ENCODE data around the gene PML.
"Not testable (repeated sequence)": the region's sequence is repeated elsewhere in the genome, so short reads cannot be mapped to it uniquely, and the experiment has no call there.

The PML gene

DNA sequence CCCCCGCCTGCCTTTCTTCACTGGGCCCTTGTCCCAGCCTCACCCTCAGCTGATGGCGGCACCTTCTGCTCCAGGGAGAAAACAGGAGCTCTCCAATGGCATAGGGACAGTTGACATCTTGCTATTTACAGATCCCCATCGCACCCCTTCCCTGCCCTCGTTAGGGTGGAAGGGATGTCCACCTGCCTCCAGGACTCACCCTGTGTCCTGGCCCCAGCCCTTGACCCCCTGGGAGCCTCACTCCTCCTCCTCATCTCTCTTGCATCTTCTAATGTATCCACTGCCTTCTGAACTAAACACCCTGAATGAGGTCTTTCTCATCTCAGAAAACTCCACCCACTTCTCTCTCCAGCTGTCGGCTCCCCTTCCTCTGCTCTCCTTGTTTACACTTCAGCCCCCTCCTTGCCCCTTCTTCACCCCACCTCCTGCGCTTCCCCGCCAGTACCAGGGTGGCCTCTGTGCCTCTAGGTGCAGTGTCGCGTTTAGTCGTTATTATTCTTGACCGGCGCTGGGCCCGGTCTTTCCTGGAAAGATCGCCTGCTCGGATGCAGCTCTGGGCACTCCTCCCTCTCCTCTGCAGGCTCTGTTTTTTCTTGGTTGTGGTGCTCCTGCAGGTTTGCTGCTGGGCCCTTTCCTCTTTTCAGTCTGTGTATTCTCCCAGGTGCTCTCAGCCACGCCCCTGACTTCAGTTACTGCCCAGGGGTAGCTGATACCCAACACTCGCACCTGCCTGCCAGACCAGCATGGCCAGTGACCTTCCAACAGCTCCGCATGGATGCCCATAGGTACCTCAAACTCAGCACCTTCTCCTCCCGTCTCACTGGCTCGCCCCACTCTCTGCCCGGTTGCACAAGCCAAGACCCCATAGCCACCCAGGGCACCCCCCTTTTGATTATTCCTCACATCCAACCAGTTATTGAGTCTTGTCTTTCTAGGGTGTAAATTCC lies 42.9 kb downstream of the PML start:
- in situ Hi-C loops (cut with MboI; ENCODE audit: low sequenced_read_pairs) = no loop called here

DNA sequence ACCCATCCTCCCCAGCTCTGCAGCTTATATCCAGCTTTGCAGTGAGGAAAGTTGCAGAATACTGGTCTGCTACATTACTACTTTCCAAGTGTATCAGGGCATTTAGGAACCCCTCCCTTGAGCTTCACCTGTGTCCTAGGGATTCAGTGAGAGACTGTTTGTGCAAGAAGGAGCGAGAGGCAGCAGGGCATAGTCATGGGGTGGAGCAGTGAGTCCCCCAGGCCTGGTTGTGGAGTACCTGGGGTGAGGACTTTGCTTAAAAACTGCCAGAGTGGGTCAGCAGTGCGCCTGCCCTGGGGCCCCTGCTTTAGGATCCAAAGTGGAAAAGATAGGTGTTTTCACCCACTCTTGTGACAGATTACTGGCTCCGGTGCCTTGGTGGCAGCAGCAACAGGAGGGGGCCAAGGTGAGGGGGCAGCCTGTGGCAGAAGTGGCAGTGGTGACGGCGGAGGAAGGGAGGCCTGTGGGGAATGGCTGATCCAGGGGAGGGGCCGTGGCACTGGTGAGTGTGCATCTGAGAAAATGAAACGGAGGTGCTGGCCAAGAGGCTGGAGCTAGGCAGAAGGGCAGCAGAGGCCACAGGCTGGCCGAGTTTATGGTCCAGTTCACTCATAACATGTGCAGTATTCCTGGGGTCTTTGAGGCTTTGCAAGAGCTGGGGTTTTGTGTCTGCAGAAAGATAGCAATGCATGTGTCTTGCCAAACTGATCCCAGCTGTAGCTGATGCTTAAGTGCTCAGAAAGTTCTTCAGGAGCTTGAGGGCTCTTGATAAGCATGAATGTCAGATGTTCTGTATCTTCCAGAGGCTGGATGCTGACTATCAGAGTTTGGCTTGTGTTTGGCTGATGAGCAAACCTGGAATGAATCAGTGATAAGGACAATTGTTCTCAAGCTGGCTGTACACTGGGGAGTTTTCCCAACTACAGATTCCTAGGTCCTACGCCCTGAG lies 44.5 kb downstream of the PML start:
- in situ Hi-C loops (cut with MboI; ENCODE audit: low sequenced_read_pairs) = no loop called here

DNA sequence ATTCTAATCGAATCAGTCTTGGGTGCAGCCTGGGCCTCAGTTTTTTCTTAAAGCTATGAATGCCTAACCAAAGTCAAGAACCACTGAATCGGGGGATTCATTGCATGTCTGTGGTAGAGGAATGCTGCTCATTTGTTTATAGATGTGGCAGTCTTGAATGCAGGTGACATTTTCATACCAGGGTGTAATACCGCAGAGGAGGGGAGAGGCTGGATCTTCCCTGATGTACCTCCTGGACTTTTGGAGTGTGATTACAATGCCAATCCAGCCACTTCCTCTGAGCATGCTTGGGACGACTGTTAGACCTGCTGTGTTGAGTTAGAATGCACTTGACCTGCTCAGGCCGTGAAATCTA lies 45.1 kb downstream of the PML start:
- in situ Hi-C loops (cut with MboI; ENCODE audit: low sequenced_read_pairs) = no loop called here

DNA sequence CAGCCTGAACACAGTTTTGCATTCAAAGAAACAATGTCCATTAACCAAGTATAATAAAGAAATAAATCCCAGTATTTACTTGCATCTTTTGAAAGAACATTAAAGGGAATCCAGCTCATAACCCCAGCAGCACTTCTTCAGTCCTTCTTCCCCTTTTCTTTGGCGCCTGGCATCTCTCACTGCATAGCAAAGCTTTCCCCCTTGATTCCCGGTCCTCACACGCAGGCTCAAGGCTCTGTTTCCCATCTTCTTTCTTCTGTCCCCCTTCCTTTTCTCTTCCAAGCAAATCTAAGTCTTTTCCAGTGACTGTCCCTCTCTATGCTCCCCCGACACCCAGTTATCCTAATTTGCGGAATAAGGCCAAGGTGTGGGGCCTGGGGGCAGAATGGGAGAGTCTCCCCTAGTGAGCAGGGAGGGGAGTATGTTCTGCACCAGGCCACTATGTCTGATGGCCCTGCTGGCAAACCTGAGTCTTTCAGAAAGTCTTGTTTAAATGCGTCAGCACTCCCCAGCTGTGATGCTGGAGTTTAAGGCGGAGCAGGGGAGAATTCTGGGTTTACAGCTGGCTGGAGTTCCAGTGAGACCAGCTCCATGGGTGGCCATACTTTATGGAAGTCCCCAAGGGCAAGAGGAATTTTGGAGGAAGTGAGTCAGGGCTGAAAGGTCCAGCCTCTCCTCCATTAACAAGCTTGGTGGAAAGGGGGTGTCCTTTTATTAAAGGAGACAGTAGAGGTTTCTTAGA lies 45.8 kb downstream of the PML start:
- in situ Hi-C loops (cut with MboI; ENCODE audit: low sequenced_read_pairs) = no loop called here

DNA sequence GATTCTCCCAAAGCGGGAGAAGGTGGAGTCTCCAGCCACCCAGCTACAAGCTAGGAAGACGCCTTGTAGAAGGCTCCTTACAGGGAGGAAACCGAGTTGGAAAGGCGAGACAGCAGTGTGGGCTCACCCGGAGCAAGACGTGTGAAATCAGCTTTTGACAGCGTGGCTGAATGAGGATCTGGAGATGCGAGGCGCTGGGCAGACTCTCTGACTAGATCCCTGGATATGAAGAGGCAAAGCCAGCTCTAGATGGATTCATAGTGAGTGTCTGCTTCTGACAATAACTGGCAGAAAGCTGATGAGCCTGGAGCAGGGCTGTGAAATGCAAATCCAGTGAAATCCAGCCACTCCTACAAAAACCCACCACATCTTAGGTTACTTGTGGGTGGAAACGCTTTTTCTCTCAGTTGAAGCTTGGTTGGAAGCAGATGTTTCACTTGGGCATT lies 46.8 kb downstream of the PML start:
- in situ Hi-C loops (cut with MboI; ENCODE audit: low sequenced_read_pairs) = no loop called here

DNA sequence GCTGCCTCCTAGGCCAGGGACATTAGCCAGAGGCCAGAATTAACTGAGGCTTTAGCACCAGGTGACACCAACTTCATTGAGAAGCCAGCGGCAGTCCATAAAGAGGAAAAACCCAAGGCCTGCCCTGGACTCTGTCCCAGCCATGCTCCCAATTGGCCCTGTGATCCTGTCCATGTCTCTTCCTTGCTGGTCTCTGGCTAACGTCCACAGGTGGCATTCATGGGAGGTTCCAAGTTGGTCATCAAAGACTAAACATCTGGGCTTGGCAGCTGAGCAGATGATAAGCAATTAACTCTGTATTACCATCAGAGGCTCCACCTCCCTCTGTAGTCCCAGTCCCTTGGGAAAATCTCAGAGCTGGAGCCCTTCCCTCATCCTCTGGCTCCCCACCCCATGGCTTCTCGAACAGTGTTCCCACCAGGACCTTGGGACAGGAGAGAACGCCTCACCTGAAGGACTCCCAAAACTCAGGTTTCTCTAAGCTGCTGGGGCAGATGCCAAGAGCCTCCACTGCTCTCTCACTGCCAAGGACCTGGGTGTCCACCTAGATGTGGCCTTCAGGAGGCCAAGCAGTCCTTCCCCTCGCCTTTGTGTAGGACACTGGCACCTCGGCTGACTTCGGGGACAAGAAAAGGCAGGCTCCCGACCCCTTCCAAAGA lies 47.4 kb downstream of the PML start:
- in situ Hi-C loops (cut with MboI; ENCODE audit: low sequenced_read_pairs) = no loop called here

DNA sequence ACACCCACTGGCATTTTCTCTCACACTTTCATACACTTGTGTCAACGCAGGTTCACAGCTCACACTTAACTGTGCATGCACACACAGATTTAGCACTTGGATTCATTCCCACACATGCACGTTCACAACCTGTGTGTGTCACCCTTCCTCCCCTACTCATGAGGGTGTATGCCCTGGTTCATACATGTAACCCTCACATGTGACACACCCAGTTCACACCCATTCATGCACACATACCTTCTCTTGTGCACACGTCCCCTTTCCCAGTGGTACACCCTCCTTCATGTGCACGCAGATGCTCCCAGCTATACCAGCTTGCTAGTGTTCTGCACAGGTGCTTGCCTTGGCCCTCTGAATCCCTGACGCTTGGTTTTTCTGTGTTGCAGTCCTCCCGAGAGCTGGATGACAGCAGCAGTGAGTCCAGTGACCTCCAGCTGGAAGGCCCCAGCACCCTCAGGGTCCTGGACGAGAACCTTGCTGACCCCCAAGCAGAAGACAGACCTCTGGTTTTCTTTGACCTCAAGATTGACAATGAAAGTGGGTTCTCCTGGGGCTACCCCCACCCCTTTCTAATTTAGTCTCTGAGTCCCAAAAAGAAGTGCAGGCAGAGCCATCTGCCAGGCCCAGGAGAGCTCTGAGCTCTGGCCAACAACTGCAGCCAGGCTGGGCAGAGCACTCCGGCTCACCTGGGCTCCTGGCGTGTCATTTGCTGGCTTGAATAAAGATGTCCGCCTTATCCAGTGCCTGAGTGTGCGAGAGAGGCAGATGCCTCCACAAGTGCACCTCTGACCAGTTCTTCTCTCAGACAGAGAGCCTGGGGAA lies 48.3 kb downstream of the PML start:
- in situ Hi-C loops (cut with MboI; ENCODE audit: low sequenced_read_pairs) = no loop called here

DNA sequence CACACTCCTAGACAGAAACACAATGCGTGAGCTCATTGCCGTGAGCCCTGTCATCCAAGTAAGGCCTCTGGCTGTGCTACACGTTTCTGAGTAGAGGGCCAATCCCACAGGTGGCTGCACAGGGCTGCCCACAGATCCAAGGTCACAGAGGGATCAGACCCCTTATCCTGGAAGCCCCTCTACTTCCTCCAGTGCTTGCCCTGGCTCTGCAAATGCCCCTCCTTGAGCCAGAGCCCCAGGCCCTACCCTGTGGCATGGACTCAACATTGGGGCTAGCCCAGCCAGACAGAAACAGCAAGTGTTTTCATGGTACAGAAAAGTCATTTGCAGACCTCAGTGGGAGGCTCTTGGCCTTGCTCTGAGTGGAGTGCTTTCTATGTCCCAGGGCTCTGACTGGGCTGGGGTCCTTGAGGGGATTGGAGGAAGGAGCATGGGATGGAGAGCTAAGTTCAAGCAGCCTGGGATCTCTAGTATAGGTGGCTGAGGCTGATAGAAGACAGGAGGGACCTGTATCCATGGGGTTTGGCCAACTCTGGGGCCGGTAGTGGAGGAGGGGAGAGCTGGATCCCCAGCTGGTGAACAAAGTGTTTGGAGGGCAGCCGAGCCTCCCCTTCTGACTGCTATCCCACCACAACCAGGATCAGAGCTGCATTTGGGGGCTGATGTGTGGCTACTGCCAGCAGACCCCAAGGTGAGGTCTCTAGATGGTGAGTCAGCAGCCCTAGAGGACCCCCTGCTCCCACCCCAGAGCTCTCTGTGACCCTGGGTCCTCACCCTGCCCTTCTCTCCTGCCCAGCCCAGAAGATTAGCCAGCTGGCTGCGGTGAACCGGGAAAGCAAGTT lies 49.1 kb downstream of the PML start:
- in situ Hi-C loops (cut with MboI; ENCODE audit: low sequenced_read_pairs) = no loop called here

DNA sequence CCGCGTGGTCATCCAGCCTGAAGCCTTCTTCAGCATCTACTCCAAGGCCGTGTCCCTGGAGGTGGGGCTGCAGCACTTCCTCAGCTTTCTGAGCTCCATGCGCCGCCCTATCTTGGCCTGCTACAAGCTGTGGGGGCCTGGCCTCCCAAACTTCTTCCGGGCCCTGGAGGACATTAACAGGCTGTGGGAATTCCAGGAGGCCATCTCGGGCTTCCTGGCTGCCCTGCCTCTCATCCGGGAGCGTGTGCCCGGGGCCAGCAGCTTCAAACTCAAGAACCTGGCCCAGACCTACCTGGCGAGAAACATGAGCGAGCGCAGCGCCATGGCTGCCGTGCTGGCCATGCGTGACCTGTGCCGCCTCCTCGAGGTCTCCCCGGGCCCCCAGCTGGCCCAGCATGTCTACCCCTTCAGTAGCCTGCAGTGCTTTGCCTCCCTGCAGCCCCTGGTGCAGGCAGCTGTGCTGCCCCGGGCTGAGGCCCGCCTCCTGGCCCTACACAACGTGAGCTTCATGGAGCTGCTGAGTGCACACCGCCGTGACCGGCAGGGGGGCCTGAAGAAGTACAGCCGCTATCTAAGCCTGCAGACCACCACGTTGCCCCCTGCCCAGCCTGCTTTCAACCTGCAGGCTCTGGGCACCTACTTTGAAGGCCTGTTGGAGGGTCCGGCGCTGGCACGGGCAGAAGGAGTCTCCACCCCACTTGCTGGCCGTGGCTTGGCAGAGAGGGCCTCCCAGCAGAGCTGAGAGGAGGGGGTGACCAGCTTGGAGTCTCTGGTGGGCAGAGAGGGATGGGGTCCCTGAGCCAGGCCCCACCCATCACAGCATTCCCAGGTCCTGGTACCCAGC lies 50.0 kb downstream of the PML start:
- in situ Hi-C loops (cut with MboI; ENCODE audit: low sequenced_read_pairs) = no loop called here

DNA sequence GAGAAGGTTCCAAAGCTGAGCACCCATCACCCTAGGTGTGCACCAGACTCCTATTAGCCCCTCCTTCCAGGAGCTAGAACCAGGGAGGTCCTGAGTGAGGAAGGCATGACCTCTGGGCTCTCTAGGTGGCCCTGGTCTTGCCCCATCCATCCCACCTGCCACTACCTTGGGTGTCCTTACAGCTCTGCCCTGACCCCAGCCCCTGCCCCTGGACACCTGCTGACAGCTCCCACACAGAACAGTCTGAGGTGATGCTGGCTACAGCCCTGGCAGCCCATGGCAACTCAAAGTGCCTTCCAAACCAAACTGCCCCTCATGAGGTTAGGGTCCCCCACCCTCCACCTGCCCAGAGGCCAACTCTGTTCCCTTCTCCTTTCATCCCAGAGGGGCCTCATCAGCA lies 50.7 kb downstream of the PML start:
- in situ Hi-C loops (cut with MboI; ENCODE audit: low sequenced_read_pairs) = no loop called here

DNA sequence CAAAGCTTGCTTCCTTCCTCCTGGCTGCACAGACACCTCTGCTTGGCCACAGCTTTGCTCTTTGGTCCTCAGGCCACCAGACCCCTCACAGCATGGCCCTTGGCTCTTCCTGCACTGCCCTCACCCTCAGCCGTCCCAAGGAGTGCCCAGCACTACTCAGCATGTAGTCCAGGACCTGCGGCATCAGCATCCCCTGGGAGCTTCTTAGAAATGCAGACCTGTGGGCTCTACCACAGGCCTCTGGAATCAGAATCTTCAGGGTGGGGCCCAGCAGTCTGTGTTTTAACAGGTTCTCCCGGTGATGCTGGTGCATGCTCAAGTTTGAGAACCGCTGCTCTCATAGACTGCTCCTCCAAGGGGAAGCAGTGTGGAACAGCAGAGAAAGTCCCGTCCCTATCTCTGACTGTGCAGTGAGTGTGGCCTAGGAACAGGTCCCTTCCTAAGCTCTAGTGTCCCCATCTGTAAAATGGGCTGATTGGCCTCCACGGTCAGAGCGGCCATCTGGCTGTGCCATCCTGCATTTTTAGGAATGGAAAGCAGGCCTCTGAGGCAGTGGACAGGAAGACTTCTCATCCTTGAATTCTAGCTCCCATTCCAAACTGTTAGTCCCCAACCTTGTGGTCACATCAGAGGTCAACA lies 51.2 kb downstream of the PML start:
- in situ Hi-C loops (cut with MboI; ENCODE audit: low sequenced_read_pairs) = no loop called here

DNA sequence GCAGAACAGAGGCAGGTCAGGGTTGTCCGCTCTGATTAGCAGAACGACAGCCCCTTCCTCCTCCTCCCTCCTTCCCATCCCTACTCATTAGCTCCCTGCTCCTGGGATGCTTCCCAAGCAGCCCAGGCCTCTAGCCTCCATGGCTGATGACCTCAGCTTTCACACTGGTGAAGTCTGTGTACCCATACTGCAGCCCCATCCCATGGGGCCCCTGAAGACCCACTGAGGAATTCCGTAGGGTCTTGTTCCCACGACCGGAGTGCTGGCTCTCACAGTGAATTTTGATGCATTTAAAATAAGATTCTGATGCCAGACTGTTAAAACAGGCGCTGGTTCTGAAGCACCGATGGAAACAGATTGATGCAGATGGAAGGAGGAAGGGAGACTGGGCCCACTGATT lies 51.8 kb downstream of the PML start:
- in situ Hi-C loops (cut with MboI; ENCODE audit: low sequenced_read_pairs) = no loop called here

DNA sequence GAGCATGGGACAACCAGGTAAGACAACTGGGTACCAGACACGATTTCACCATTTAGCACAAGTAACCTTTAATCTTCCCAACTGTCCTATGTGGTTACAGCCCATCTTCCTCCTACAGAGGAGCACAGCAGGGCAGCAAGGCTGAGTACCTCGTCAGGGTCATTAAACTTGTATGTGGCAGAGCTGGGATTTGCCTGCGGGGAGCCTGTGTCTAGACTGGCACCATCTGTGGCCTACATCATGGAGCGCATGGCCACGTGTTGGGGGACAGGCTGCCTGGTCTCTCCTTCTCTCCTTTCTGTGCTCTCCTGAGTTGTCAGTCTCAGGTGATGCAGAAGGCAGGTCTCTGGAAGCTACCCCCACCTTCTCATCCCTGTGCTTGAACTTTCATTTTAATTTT lies 55.6 kb downstream of the PML start:
- in situ Hi-C loops (cut with MboI; ENCODE audit: low sequenced_read_pairs) = no loop called here

DNA sequence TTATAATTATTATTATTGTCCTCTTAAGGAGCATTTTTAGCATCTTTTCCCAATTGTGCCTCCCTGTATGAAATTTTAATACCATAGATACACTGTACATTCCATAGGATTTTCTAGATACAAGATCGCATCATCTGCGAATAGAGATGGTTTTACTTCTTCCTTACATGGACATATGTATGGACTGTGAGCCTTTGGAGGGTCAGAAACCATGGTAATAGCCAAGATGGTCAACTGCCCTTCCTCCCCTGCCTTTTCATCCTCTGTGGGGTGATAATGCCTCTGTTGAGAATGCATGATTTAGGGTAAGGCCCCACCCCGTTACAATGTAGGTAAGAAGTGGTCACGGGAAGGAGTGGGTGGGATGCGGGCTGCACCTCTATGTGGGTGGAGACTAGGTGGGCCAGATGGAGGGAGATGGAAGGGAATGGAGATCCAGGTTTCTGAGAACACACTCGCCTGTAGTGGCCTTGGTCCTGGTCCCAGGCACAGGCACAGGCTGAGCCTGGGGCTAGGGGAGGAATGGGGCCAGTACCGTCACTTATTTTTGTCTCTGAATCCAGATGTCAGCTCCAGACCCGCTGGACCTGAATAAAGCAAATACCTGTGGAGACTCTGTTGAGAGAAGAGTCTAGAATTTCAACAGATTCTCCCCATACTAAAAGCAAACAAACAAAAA lies 56.2 kb downstream of the PML start:
- in situ Hi-C loops (cut with MboI; ENCODE audit: low sequenced_read_pairs) = no loop called here

DNA sequence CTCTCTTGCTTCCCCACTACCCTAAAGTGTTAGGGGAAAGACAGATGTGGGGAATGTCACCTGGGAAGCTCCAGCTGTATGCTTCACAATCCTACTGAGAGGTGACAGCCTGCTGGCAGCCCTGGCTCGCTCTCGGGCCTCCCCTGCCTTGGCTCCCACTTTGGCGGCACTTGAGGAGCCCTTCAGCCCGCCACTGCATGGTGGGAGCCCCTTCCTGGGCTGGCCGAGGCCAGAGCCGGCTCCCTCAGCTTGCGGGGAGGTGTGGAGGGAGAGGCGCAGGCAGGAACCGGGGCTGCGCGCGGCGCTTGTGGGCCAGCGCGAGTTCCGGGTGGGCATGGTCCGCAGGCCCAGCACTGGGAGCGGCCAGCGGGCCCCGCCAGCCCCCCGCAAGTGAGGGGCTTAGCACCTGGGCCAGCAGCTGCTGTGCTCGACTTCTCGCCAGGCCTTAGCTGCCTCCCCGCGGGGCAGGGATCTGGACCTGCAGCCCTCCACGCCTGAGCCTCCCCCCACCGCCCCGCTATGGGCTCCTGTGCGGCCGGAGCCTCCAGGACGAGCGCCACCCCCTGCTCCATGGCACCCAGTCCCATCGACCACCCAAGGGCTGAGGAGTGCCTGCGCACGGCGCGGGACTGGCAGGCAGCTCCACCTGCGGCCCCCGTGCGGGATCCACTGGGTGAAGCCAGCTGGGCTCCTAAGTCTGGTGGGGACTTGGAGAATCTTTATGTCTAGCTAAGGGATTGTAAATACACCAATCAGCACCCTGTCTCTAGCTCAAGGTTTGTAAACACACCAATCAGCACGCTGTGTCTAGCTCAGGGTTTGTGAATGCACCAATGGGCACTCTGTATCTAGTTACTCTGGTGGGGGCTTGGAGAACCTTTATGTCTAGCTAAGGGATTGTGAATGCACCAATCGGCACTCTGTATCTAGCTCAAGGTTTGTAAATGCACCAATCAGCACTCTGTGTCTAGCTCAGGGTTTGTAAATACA lies 58.0 kb downstream of the PML start:
- in situ Hi-C loops (cut with MboI; ENCODE audit: low sequenced_read_pairs) = not testable (repeated sequence)

DNA sequence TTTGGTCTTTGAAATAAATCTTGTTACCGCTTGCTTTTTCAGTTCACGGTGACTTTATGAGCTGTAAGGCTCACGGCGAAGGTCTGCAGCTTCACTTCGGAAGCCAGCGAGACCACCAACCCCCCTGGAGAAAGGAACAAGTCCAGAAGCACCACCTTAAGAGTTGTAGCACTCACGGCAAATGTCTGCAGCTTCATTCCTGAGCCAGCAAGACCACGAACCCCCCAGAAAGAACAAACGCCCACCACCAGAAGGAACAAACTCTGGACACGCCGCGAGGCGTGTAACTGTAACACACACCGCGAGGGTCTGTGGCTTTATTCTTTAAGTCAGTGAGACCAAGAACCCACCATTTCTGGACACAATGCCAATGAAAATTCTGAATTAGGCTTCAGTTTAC lies 59.0 kb downstream of the PML start:
- in situ Hi-C loops (cut with MboI; ENCODE audit: low sequenced_read_pairs) = no loop called here
